Fibroblast of gingiva (primary cell): ENCODE measurements around the gene FSTL4.
"Not testable (repeated sequence)": the region's sequence is repeated elsewhere in the genome, so short reads cannot be mapped to it uniquely, and the experiment has no call there.

Experiments used
- DNase-seq: peaks from one replicate; pipeline ENCODE4 v3.0.0-alpha.2; 2011; ENCODE audit warnings: low read depth

FSTL4 gene

GRCh38 chr5:133220851-133221674 is 391.3 kb downstream of the FSTL4 start:
- DNase-seq, result no peak

DNA sequence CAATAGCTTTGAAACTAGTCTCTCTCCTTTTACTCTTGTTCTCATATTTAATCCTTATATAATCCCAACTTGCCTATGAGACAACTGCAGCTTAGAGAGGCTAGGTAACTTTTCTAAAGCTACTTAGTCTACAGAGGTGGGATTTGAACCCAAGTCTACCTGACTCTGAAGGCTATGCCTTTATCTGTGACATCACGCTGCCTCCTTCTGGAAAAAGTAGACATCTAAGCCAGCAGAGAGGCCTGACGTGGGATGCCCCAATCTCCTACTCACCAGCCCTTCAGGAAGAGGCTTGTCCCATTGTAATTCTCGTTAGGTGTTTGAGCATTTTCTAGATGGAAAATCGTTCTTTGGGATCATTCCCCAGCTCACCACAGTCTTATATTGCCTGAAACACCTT is 393.0 kb downstream of the FSTL4 start:
- no peak for DNase-seq

DNA sequence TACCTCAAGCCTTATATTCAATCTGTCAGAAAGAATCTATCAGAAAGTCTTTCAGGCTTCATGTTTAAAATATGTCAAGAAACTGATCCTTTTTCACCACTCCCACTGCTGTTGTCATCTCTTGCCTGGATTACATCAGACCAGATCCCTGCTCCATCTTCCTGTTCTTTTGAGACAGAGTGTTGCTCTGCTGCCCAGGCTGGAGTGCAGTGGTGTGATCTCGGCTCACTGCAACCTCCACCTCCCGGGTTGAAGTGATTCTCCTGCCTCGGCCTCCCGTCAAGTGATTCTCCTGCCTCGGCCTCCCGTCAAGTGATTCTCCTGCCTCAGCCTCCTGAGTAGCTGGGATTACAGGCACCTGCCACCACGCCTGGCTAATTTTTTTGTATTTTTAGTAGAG is 396.2 kb downstream of the FSTL4 start:
- not testable (repeated sequence) for DNase-seq

DNA sequence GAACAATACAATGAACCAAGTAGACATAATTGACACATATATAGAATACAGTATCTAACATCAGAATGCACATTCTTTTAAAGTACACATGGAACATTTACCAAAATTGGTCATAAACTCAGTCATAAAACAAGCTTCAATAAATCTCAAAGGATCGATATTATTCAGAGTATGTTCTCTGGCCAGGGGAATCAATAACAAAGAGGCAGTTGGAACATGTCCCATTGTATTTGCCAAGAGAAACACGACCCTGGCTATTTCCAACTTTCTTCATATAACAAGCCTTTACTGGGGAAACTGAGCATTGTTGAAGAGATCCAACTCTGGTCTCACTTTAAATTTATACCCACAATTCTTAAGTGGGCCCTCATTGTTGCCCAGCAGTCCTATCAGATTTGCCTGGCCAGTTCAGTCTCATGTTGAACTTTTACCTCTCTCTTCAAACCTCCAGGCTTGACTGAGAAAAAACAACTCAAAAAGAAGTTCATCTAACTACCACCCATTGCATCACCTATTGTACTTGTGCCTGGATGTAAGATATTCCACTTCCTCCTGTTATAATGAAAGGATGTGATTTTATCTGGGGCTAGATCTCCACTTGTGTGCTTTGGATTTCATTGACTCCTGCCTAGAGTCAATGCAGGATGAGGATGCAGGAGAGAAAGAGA is 398.1 kb downstream of the FSTL4 start:
- DNase-seq, result no peak

- DNase-seq, result peak; percentile 8
Measured at GRCh38 chr5:133205649-133206048, 406.7 kb downstream of the FSTL4 start.

DNA sequence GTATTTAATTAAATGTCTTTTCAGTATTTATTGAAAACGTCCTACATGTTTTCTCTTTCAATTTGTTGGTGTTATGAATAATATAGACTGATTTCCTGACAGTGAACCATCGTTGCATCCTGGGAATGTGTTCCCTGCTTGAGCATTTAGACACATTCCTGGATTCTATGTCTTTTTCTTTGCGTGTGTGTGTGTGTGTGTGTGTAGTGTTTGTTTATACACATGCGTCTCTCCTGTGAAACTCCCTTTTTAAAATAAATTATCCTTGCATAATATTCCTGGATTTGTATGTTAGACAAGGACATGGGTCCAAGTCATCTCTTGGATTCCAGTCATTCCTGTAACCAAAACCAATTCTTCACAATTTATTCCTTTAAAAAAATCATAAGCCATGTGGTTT is 407.1 kb downstream of the FSTL4 start:
- peak; percentile 32 for DNase-seq

- no peak for DNase-seq
Measured at GRCh38 chr5:133203317-133204305, 408.7 kb downstream of the FSTL4 start.

DNA sequence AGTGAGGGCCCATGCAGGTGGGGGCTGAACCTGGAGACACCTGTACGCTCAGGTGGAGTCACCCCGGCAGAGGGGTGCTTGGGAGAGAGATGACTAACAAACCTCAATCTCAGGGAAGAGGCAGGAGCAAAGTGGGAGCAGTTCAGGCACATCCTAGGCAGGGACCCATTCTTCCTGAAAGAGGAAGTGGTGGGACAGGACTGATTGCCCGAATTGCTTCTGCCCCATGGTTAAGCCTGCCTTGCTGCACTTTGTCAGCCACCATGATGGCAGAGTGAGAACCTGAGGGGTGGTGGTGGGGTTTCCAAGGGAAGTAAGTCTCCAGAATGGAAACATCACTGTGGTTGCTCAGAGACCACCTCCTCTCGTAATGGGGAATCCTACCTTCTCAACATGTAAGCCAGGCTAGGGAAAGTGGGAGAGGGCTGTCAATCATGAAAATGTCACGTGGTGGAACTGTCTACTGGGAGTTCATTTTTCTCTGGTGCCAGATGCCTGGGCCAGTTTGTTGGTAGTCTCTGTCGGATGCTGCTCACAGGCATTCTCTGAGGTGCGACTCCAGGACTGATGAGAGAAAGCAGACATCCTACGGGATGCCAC is 410.2 kb downstream of the FSTL4 start:
- no peak for DNase-seq

DNA sequence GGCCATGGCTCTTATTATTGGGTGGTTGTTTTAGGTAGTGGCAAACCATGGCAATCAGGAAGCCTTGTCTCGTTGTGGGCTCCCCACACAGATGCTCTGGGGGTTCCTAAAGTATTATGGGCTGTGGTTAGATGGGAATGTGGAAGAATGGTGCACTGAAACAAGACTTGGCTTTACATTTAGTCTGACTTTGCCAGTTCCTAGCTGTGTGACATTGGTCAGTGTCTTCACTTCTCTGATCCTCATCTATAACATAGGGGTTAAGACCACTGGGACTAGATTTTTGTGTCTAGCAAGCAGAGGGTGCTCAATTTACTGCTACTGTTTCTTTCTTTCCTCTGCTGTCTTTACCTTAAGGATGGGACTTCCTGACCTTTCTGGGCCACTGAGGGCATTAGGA is 411.0 kb downstream of the FSTL4 start:
- DNase-seq, result no peak

- DNase-seq, result no peak
Measured at GRCh38 chr5:133200256-133200655, 412.1 kb downstream of the FSTL4 start.

GRCh38 chr5:133199417-133200178 is 412.7 kb downstream of the FSTL4 start:
- DNase-seq, result no peak

- DNase-seq, result no peak
Measured at GRCh38 chr5:133198511-133198910, 413.8 kb downstream of the FSTL4 start.

DNA sequence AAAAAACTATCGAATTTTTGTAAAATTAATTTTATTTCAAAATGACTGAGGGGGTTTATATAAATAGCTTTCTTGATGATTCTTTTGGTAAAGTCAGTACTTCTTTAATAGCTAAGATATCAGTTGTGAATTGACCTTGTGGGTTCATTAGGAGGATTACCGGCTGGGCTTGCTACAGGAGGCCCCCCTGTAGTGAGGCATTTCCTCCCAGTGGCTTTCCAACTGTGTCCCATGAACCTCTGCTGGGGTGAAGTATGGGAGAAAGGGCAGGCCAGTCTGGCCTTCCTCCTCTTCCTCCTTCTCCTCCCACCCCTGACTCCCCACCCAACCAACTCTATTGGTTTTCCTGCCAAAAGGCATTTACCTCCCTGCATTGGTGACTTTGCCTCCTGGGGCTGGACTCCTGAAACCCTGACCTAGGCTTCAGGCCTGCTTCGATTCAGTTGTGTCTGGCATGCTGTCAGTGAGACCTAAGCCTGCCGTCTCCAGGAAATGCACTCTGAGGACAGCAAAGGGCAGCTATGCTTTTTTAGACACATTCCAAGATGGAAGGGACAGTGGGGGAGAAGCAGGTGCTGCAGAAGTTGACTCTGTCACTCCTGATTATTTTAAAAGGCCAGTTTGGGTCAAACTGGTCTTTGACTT is 415.8 kb downstream of the FSTL4 start:
- no peak for DNase-seq

DNA sequence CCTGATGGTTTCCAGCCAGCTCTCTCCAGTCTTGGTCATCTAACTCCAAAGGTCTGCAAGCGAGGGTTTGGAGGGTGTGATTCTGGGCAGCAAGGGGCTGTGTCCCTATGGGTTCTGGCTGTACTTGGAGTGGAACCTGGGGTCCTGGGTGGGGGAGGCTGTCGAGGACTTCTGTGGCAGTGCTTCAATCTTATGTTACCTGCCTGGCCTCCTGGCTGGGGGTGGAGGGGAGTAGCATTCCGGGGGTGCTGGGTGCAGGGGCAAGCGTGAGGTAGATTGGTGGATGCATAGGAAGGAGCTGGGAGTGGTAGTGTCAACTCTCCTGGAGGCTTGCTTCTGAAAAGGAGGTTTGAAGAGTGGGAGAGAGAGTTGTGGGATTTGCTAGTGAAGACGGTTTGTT is 417.1 kb downstream of the FSTL4 start:
- DNase-seq, result no peak

DNA sequence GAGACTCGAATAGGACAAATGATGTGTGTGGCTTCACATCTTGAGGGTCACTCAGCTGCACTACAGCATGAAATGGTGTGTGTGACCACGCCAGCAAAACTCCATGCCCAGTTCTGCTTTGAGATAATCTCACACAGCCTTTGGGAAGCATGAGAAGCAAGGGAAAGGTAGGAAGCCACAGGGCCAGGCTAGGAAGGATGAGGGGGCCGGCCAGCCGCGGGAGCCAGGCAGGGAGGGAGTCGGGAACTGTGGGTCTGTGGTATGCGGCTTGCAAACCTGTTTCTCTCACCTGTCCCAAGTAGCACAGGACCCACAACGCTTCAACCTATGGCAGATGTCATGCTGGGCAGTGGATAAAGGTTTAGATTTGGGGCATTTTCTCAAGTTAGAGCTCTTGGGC is 418.5 kb downstream of the FSTL4 start:
- no peak for DNase-seq

GRCh38 chr5:133192716-133193115 is 419.6 kb downstream of the FSTL4 start:
- no peak for DNase-seq

DNA sequence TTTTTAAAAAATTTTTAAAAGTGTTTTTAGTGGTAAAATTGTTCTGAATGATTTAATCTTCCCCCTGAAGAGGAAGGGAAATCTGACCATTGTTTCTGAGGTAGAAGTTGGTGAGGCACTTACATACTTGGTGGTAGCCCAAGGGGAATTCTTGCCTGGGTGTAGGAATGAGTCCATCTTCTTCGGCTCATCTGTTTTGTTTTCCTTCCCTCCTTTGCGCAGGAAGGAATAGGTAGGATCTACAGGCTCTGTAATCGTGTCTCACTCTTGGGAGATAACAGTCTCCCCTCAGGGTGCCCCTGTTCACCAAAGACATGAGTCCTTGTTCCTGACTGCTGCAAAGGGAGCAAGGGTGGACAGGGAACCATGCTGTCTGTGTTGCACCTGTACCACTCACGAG is 422.5 kb downstream of the FSTL4 start:
- no peak for DNase-seq

GRCh38 chr5:133179405-133179804 is 432.9 kb downstream of the FSTL4 start:
- no peak for DNase-seq

DNA sequence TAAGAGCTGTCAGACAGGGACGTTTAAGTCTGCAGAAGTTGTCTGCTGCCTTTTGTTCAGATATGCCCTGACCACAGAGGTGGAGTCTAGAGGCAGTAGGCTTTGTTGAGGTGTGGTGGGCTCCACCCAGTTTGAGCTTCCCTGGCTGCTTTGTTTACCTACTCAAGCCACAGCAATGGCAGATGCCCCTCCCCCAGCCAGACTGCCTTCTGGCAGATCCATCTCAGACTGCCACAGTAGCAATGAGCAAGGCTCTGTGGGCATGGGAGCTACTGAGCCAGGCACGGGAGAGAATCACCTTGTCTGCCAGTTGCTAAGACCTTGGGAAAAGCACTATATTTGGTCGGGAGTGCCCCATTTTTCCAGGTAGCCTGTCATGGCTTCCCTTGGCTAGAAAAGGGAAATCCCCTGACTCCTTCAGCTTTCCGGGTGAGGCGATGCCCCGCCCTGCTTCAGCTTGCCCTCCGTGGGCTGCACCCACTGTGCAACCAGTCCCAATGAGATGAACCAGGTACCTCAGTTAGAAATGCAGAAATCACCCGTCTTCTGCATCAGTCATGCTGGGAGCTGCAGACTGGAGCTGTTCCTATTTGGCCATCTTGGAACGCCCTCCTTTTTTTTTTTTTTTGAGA is 441.5 kb downstream of the FSTL4 start:
- DNase-seq, result not testable (repeated sequence)

- DNase-seq, result no peak
Measured at GRCh38 chr5:133164759-133165158, 447.6 kb downstream of the FSTL4 start.
